Fibroblast of lung (primary cell): ENCODE data around the gene STARD3NL. TPM values are rescaled to one million over a fixed set of nuclear protein-coding genes. Genes with fewer than 3 reads are reported as not detected.
"Not testable (repeated sequence)": the region's sequence is repeated elsewhere in the genome, so short reads cannot be mapped to it uniquely, and the experiment has no call there.

Experiments used
- DNase-seq, 2 donors: peaks; one replicate each; pipeline versions ENCODE4 v3.0.0 to v3.0.0-alpha.2; 2010; ENCODE audit warnings: low read depth in 2 of 2
- H2AFZ ChIP-seq: 2 replicates; pipeline ENCODE4 v1.5.1; 2012; ENCODE audit warnings: low read length, control low read depth, inconsistent platforms
- H3K27ac ChIP-seq: 2 replicates; pipeline ENCODE4 v1.5.1; 2011; ENCODE audit warnings: low read length, control low read depth; ENCODE audit not compliant: insufficient read depth
- H3K27me3 ChIP-seq: 2 replicates; pipeline ENCODE4 v1.5.1; 2011; ENCODE audit warnings: mild to moderate bottlenecking, low read length; ENCODE audit not compliant: control insufficient read depth, insufficient read depth
- H3K36me3 ChIP-seq: 2 replicates; pipeline ENCODE4 v1.5.1; 2011; ENCODE audit warnings: low read length; ENCODE audit not compliant: control insufficient read depth, insufficient read depth
- H3K4me1 ChIP-seq: 2 replicates; pipeline ENCODE4 v1.5.1; 2011; ENCODE audit warnings: low read length; ENCODE audit not compliant: control insufficient read depth, insufficient read depth; ENCODE audit errors: extremely low read depth
- H3K4me2 ChIP-seq: 2 replicates; pipeline ENCODE4 v1.5.1; 2011; ENCODE audit warnings: low read length, control low read depth; ENCODE audit not compliant: insufficient read depth; ENCODE audit errors: extremely low read depth
- H3K4me3 ChIP-seq, 4 experiments: fragments of 200-600 bp in 1 of 4; sonication (generic) in 1 of 4; replicated peaks in 1 of 4; 2 replicates each; pipeline ENCODE4 v1.5.1; 2011 to 2016; ENCODE audit warnings: low read length in 4 of 4, low read depth in 3 of 4, mild to moderate bottlenecking in 3 of 4, control low read depth in 2 of 4, inconsistent platforms in 1 of 4, mixed read lengths in 1 of 4; ENCODE audit not compliant: insufficient read depth in 1 of 4; ENCODE audit errors: control extremely low read depth in 1 of 4
- H3K79me2 ChIP-seq: 2 replicates; pipeline ENCODE4 v1.5.1; 2012; ENCODE audit warnings: mild to moderate bottlenecking, low read length, inconsistent platforms; ENCODE audit not compliant: control insufficient read depth, insufficient read depth
- H3K9ac ChIP-seq: 2 replicates; pipeline ENCODE4 v1.5.1; 2011; ENCODE audit warnings: mild to moderate bottlenecking, low read length, control low read depth; ENCODE audit not compliant: insufficient read depth
- H3K9me3 ChIP-seq: 2 replicates; pipeline ENCODE4 v1.5.1; 2012; ENCODE audit warnings: low read depth, low read length; ENCODE audit not compliant: control insufficient read depth, insufficient read depth
- H4K20me1 ChIP-seq: 2 replicates; pipeline ENCODE4 v1.5.1; 2011; ENCODE audit warnings: low read length; ENCODE audit not compliant: control insufficient read depth, insufficient read depth; ENCODE audit errors: extremely low read depth
- CTCF ChIP-seq, 2 donors: IDR thresholded peaks in 1 of 2; conservative IDR thresholded peaks in 1 of 2; 1 replicate in 1 of 2; 2 replicates in 1 of 2; pipeline ENCODE4 v1.5.1; 2011 to 2012; ENCODE audit warnings: low read length in 2 of 2, control low read depth in 1 of 2, inconsistent platforms in 1 of 2, low read depth in 1 of 2, mild to moderate bottlenecking in 1 of 2
- EZH2 ChIP-seq: IDR thresholded peaks from 2 replicates; pipeline ENCODE4 v1.5.1; 2012; ENCODE audit warnings: low read length, control low read depth, mild to moderate bottlenecking; ENCODE audit errors: missing control alignments
- polyA plus RNA-seq, 2 donors: library from polyadenylated mRNA; depleted of rRNA in 1 of 2; stranded (reverse) in 1 of 2; unstranded in 1 of 2; fragments of >200 nt; gene quantifications; 2 replicates each; pipeline ENCODE4 v1.2.1, GENCODE V29; 2011 to 2012; ENCODE audit warnings: missing spikeins in 1 of 2
- total RNA-seq: library from RNA; depleted of rRNA; stranded (reverse); fragments of >200 nt; gene quantifications from 2 replicates; pipeline ENCODE4 v1.2.1, GENCODE V29; 2014

STARD3NL gene
- total and polyA plus RNA-seq, 2 donors (not counting 1 experiment from before 2014, with no cell fraction given) = 71.9 to 105 TPM

GRCh38 chr7:38262545-38262944 is 84.5 kb downstream of the STARD3NL start:
- no peak for DNase-seq

DNA sequence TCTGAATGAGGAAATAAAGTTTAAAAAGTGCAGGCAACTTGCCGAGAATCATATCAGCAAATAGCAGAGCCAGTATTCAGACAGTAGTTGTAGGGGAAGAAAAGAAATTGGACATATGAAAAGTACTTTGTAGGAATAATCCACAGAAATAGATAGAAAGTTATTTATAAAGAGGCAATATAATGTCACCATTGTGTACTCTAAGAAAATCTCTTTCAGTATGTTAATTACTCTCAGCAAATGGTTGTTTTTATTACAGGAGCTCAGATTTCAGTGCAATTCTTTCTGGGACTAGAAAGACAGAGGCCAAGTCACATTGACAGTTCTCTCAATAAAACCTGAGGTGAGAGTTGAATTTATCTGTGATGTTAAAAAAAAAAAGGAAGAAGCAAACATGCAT is 85.2 kb downstream of the STARD3NL start:
- H3K27ac ChIP-seq, H3K4me3 ChIP-seq, H3K9me3 ChIP-seq, H3K36me3 ChIP-seq, H3K4me2 ChIP-seq, H3K27me3 ChIP-seq, H3K79me2 ChIP-seq, H3K4me1 ChIP-seq, DNase-seq, H2AFZ ChIP-seq, H3K9ac ChIP-seq, H4K20me1 ChIP-seq: not testable (repeated sequence)

More at GRCh38 chr7:38262545-38262944, 84.5 kb downstream of the STARD3NL start:
- no peaks in the 10 kb centered on the region for H3K36me3 ChIP-seq
- H3K27me3 ChIP-seq = no peaks in the 10 kb centered on the region
- H4K20me1 ChIP-seq = no peaks in the 10 kb centered on the region
- H3K4me2 ChIP-seq = no peak overlapping the region
- H3K4me1 ChIP-seq = no peaks in the 10 kb centered on the region
- no peak overlapping the region for H3K9ac ChIP-seq
- no peak overlapping the region for H2AFZ ChIP-seq
- no peaks in the 10 kb centered on the region for H3K9me3 ChIP-seq
- H3K79me2 ChIP-seq = no peaks in the 10 kb centered on the region
- TF ChIP-seq CTCF (conservative IDR thresholded peaks at IDR 0.05 in 1 of 2, IDR thresholded peaks at IDR 0.05 in 1 of 2; ENCODE audit: low read depth in 1 of 2, low read length in 2 of 2) = no peak
- TF ChIP-seq EZH2 = no peak
- H3K27ac ChIP-seq = no peak overlapping the region
- H3K4me3 ChIP-seq = no peak overlapping the region

- not testable (repeated sequence) for H2AFZ ChIP-seq, H4K20me1 ChIP-seq, H3K36me3 ChIP-seq, H3K9ac ChIP-seq, H3K9me3 ChIP-seq, H3K4me1 ChIP-seq, H3K27ac ChIP-seq, H3K27me3 ChIP-seq, H3K4me2 ChIP-seq, H3K4me3 ChIP-seq, H3K79me2 ChIP-seq, DNase-seq
These were observed 86.6 kb downstream of the STARD3NL start for GRCh38 chr7:38264602-38265001.

GRCh38 chr7:38265958-38266357 is 87.9 kb downstream of the STARD3NL start:
- H4K20me1 ChIP-seq, DNase-seq, H2AFZ ChIP-seq: not testable (repeated sequence)

DNA sequence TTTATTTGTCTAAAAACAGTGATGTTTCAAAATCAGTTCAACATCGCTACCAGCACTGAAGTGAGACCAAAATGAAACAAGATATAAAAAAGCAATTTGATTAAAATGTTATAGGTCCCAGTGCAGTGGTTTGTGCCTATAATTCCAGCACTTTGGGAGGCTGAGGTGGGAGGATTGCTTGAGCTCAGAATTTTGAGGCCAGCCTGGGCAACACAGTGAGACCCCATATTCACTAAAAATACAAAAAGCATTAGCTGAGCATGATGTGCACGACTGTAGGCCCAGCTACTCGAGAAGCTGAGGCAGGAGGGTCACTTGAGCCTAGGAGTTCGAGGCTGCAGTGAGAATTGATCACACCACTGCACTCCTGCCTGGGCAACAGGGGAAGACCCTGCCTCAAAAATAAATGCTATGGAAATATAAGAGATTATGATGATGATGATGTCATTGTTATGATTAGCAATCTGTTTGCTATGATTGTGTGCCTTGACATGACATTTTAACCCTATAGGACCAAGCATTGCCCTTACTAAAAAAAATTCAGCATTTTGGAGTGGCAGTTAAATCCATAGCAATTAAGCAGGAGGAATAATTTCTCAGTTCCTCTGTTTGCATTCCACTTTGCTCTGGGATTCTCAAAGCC is 91.8 kb downstream of the STARD3NL start:
- not testable (repeated sequence) for H3K9ac ChIP-seq, DNase-seq

More at GRCh38 chr7:38265958-38266357, 87.9 kb downstream of the STARD3NL start:
- H3K4me3 ChIP-seq, H3K79me2 ChIP-seq, H3K9ac ChIP-seq, H3K27ac ChIP-seq, H3K27me3 ChIP-seq, H3K4me2 ChIP-seq, H3K4me1 ChIP-seq, H3K36me3 ChIP-seq, H3K9me3 ChIP-seq: not testable (repeated sequence)

DNA sequence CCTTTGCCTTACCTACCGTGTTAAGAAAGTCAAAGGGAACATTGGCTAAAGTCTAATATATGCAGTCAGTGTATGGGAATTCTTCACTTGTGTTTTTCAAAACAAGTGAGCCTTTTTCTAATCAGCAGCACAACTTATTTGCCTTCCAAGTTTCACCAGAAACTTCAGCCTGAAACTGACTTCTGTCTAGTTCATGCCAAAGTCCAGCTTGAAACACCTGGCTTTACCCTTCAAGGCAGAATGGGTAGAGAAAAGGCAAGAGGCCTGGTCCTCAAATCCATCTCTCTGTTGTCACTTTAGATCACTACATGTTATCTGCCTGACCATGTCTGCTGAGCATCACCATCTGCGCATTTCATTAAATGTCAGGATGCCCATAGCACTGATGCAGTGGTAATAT is 92.4 kb downstream of the STARD3NL start:
- H3K9ac ChIP-seq, H3K36me3 ChIP-seq, H3K4me1 ChIP-seq, H2AFZ ChIP-seq, H3K27me3 ChIP-seq, H3K27ac ChIP-seq, H3K9me3 ChIP-seq, DNase-seq, H3K4me2 ChIP-seq, H3K4me3 ChIP-seq, H3K79me2 ChIP-seq, H4K20me1 ChIP-seq: not testable (repeated sequence)

More for the DNA sequence above, 91.8 kb downstream of the STARD3NL start:
- not testable (repeated sequence) for H3K27me3 ChIP-seq, H3K36me3 ChIP-seq, H3K9me3 ChIP-seq, H3K4me1 ChIP-seq, H3K27ac ChIP-seq, H3K4me2 ChIP-seq, H4K20me1 ChIP-seq, H3K4me3 ChIP-seq, H3K79me2 ChIP-seq, H2AFZ ChIP-seq
